DMS 273 treated with DMSO at 0.1 percent for 48 hours (cell line): ENCODE data around the gene NEAT1.

ENCODE experiments used
- DNase-seq: peaks from one replicate; lab custom pipeline; 2025; lab: John Stamatoyannopoulos, UW

The NEAT1 gene

DNA sequence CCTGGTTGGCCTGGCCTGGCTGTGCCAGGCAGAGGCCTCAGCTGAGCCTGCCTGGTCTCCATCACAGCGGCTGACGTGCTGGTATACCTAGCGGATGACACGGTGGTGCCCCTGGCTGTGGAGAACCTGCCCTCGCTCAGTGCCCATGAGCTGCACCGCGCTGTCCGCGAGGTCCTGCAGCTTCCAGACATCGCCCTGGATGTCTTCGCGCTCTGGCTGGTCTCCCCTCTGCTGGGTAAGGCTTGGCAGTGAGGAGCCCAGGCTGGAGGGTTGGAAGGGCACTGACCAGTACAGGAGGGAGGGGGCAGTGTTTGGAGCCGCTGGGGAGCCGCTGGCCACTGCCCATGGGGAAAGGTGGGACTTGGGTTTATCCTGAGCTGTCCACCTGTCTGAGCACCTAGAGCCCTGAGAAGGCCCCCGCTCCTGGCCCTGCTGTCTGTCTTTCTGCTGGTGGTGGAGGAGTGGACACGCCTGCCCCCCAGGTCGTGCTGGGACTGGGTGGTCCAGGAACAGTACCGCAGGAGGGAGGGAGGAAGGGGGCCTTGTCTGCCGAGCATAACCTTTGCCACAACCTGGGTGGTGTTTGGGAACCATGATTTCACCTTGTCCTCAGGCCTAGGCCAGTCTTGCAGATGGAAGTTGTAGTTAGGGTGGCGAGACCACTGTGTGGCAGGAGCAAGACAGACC, 33.2 kb upstream of the NEAT1 start:
- no peak for DNase-seq

DNA sequence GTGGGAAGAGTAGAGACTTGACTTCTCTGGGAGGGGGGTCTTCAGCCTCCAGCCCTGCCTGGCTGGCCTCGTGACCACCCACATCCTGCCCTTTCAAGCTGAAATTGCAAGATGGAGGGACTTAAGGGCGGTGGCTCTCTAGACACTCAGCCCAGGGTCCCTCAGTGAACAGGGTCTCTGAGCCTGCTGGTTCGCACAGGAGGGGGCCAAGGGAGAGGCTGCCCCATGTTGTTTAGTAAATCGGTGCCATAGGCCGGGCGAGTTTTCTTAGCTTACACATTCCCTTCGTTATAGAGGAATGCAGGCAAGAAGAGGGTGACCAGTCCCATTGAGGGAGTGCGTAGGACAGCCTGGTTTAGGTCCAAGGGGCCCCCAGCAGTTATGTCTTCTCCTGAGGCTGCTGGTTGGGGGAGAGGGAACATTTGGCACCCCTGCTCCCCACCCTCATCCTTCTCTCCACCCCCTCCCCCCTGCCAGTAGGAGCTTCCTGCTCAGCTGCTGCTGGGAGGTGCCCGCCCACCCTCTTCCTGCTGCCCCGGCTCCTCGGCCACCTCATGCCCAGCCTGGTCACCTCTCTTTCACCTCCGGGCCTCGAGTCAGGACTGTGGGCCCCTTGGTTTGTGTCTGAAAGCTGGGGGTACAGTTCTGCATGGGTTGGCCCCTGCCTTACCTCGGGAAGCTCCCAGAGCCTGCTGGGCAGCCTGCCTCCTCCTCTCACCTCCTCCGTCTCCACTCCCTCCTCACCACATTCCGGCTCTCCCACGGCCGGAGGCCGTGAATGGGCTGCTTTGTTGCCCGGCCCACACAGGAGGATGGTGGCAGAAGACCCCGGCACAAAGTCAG, 32.3 kb upstream of the NEAT1 start:
- DNase-seq: no peak

DNA sequence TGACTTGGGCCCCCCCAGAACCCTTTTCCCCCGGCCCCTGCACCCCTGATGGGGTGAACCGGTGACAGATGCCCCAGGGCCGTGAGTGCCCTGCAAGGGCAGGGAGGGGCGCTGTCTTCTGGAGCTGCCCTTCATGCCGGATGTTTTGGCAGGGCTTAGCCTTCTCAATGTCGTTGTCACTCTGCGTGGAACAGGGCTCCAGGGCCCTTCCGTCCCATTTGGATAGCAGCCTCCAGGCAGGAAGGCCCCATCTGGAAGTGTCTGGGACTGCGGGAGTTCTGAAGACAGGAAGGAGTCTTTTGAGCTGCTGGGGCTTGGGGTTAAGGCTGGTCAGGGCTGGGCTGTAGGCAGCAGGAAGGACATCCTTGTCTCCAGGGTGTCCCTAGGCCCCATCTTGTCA, 31.6 kb upstream of the NEAT1 start:
- no peak for DNase-seq

DNA sequence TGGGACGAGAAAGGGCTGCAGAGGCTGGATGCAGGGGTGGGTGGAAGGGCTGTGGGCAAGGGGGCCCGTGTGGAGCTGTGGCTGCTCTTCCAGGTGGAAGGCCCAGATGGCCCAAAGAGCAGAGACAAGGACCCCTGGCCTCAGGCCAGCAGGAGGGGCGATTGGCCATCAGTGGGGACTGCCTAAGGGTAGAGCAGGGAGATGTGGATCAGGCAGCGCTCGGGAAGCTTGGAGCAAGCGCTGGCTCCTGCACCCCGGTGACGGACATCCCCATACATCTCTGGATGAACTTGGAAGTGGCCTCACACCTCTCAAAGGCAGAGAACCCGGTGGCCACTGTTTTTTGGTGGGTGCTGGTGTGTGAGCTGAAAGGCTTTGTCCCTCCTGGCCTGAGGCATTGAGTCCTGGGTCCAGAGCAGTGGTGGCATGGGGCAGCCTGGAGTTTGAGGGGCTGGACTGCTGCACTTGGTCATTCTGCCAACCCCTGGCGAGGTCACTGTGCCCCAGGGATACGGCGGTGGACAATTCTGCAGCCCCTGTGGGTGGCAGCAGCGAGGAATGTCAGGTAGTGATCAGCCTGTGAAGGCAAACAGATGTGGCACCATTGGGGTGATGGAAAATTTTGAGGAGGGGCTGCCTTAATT, 30.3 kb upstream of the NEAT1 start:
- no peak for DNase-seq

DNA sequence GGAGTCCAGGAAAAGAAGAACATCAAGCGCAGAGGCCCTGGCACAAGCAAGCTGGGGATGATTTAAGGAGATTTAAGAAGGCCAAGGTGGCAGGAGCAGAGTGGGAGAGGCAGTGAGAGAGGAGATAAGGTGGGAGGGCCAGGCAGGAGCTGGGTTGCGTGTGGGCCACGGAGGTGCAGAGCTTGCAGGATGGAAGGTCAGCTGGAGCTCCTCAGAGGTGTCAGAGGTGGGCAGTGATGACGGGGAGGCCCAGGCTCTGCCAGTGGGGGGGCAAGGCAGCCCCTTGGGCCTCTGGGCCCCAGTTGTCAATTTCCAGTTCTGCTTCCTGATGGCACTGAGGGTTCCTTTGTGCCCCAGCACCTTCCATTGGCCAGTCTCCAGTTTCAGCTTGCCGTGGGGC, 29.7 kb upstream of the NEAT1 start:
- no peak for DNase-seq

DNA sequence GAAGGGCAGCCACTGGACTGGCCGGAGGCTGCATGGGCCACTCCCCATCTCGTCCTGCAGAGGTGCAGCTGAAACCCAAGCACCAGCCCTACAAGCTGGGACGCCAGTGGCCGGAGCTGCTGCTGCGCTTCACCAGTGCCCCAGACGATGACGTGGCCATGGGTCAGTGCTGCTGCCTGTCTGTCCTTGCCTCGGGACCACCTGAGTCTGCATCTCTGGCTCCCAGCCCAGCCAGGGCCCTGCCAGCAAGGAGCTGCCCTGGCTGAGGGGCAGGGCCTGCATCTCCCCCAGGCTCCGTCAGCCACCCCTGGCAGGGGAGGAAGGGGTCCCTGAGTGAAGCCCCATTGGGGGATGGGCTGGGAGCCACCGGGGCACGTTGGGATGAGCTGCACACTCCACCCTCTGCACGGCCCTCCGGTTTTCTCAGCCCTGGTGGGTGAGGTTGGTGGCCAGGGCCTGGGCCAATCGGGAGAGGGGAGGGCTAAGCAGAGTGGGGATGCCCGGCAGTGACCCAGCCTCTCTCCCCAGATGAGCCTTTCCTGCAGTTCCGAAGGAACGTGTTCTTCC, 29.0 kb upstream of the NEAT1 start:
- DNase-seq: no peak

DNA sequence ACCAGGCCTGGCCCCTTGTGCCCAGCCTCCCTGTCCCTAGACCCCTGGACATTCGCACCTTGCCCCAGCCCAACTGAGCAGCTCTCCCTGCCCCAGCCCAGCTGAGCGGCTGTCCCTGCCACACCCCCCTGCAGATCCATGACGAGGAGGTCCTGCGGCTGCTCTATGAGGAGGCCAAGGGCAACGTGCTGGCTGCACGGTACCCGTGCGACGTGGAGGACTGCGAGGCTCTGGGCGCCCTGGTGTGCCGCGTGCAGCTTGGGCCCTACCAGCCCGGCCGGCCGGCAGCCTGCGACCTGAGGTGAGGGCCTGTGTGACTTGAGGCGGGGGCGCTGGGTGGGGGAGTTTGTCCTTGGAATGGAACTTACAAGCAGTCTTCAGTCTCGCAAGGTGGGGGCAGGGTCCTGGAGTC, 28.5 kb upstream of the NEAT1 start:
- DNase-seq: no peak

DNA sequence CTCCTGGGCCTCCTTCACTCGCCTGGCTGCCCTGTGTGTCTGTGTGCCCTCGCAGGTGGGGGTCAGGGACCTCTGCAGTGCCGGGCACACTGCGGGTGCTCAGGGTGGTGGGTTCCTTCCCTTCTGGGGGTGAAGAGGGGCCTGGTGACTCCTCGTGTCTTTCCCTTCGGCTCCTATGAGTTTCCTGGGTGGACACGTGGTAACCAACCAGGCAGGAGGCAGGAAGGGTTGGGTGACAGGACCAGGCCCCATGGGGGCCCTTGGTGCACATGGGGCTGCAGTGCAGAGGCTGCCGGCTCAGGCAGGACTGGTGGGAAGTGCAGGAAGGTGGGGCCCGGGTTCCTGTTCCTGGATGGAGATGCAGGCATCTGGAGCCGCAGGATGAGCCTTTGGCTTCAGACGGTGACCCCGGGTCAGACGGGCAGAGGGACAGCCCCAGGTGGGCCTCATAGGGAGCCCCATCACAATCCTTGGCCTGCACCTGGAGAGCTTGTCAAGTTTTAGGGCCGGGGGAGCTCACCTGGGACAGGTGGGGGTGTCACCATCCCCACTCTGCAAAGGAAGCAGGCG, 26.6 kb upstream of the NEAT1 start:
- DNase-seq: no peak

DNA sequence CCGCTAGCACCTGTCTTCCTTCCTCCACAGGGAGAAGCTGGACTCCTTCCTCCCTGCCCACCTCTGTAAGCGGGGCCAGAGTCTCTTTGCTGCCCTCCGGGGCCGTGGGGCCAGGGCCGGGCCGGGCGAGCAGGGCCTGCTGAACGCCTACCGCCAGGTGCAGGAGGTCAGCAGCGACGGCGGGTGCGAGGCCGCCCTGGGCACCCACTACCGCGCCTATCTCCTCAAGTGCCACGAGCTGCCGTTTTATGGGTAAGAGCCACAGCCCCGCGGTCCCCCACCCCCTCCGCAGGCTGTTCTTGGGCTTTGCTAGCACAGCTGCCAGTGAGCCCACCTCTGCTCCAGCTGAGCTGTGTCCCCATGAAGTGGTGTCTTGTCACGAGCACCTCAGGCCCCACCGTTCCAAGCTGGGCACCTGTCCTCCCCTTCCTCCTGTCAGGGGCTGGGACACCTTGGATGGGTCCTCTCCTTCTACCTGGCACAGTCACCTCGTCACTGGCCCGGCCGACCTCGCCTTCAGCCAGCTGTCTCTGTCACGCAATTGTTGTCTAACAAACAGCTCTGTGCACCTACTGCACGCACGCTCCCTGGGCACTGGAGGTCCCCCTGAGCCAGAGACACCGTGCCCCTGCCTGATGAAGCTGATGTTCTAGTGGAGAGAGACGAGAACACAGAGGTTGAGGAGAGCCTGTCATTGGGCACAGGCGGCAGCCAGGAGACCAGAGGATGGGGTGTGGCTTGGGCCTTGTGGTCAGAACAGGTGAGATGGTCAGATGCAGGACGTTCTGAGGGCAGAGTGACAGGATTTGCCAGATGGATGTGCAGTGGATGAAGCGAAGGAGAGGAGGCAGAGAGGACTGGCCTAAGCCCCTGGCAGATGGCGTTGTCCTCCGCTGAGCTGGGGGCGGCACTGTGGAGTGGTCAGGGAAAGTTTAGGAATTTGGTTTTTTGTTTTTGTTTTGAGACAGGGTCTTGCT, 25.5 kb upstream of the NEAT1 start:
- DNase-seq: no peak

DNA sequence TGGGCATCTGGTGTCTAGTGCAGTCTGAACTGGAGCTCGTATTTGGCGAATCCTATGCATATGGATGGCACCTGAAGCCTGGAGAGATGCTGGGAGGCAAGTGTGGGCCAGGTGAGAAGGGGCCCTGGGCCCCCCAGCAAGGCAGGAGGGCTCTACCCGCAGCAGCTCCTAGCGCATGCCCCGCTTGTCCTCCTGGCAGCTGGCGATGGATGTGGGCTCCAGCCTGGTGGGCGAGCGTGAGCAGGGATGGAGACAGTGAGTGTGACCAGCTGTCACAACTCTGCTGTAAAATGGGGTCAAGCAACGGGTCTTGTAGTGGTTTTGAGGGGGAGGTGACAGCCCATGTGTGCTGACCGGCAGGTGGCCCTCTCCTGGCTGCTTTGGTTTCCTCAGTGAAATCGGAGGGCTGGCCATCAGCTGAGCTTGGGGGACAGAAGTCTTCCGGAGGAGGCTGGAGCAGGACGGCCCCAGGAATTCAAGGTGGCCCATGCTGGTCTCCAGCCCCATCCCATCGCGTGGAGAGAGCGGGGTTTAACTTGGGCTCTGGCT, 24.2 kb upstream of the NEAT1 start:
- no peak for DNase-seq

DNA sequence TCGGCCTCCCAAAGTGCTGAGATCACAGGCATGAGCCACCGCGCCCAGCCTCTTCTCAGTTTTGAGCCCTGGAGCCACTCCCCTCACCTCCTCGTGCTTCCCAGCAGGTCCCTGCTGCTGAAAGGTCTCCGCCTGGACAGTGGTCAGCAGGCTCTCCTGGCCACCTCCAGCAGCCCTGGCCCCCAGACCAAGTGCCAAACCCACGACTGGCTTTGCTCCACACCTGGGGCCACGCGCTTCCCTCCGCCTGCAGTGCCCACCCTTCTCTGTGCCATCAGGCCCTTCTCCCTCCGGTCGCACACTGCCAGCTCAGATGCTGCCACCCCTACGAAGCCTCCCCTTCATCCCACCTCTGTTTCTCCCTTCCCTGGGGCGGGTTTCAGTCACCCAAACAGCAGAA, 23.3 kb upstream of the NEAT1 start:
- no peak for DNase-seq

DNA sequence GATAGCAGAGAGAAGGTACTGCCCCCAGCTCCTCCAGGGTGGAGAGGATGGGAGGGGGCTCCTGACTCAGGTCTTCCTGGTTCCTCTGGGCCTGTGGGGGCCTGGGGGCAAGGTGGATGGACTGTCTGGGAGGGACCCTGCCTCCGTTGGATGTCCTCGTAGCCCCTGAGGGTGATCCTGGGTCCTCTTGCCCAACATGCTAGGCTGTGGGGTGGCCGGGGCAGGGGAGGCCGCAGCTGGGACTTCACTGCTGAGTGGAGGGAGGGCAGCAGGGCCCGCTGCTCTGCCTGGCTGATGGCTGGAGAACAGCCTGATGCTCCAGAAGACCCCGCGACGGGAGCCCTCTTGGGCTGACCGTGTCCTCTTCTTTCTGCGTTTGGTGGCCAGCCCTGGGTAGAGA, 22.8 kb upstream of the NEAT1 start:
- no peak for DNase-seq

DNA sequence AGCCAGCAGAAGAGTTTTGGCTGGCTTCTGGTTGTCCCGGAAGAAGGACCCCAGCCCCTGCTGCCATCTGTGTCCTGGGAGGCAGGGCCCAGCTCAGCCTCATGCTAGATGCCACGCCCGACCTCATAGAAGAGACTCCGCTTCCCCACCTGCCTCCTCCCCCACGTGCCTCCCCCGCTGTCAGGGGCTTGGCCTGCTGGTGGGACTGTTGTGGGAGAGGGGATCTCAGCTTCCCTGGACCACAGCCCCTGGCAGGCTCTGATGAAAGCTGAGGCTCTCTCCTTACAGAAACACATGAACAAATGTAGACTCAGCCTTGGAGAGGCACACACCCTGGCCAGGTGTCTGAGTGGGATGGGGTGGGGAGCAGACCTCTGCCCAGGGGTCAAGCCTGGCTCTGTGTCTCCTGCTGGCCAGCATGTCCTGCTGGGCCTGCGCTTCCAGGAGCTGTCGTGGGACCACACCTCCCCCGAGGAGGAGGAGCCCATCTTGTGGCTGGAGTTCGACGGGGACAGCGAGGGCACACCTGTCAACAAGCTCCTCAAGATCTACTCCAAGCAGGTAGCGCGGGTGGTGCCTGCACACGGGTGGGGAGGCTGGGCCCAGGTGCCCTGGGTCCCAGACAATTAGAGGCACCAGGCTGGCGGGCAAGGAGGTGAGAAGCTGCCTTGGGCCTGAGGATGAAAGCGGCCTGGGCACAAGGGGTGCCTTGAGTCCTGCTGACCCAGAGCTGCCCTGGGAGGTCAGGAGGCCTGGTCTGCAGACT, 22.1 kb upstream of the NEAT1 start:
- DNase-seq: no peak

DNA sequence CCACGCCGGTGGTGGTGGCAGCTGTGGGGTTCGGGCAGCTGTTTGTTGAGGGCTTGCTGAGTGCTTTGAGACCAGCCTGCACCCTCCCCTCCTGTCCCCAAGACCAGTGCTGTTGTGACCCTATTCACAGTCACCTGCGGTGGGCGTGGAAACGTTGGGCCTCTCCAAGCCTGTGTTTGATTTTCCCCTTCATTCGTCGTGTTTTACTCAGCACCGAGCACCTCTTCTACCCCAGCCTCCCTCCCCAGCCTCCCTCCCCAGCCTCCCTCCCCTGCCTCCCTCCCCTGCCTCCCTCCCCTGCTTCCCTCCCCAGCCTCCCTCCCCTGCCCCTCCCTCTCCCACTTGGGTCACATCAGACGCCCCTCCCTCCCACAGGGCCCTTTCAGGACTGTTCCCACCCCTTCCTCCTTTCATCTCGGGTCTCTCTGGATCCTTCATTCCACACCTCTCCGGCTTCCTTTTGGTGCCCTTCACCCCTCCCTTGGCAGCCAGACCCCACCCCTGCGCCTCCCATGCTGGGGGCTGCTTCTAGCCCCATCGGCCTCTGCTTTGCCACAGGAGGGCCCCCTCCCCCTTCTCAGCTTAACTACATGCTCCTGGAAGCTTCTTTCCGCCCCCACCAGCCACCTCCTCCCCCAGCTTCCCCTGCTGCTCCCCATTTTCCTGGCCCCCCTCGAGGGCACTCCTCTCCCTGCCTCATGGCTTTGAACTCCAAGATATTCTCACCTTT, 21.4 kb upstream of the NEAT1 start:
- DNase-seq: no peak

DNA sequence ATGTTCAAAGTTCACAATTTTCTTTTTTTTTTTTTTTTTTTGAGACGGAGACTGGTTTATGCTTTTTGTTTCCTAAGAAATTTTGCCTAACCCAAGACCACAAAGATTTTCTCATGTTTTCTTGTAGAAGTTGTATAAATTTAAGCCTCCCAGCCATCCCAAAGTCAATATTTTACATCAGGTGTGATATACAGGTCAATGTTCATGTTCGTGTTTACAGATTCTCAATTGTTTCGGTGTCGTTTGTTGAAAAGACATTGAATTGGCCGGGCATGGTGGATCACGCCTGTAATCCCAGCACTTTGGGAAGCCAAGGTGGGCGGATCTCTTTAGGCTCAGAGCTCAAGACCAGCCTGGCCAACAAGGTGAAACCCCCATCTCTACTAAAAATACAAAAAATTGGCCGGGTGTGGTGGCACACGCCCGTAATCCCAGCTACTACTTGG, 20.8 kb upstream of the NEAT1 start:
- no peak for DNase-seq

DNA sequence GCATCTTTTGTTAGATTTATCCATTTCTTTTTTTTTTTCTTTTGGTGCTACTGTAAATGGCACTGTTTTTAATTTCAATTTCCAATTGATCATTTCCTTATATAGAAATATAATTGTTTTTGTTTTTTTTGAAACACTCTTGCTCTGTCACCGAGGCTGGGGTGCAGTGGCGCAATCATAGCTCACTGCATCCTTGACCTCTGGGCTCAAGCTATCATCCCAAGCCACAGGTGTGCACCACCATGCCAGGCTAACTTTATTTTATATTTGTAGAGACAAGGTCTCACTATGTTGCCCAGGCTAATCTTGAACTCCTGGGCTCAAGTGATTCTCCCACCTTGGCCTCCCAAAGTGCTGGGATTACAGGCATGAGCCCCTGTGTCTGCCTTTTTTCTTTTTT, 19.8 kb upstream of the NEAT1 start:
- no peak for DNase-seq

DNA sequence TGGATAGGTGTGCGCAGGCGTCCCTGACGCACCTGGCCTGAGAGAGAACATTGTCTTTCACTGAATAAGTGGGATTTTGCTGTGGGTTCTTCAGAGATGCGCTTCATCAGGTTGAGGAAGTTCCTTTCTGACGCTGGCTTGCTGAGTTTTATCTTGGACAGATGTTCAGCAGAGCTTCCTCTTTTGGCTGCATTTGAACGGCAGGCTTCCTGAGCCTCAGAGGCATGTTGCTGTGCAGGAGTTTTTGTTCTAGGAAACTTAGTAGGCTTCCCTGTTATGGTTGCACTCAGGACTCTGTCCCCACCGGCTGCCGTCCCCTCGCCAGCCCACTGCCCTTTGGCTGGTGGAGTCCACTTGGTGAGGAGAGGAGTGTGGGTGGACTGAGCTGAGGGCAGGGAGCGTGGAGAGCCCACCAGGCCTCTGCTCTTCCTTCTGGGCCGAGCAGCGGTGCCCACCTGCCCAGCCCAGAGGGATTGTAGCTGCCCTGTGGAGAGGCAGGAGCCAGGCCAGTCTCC, 18.9 kb upstream of the NEAT1 start:
- no peak for DNase-seq

DNA sequence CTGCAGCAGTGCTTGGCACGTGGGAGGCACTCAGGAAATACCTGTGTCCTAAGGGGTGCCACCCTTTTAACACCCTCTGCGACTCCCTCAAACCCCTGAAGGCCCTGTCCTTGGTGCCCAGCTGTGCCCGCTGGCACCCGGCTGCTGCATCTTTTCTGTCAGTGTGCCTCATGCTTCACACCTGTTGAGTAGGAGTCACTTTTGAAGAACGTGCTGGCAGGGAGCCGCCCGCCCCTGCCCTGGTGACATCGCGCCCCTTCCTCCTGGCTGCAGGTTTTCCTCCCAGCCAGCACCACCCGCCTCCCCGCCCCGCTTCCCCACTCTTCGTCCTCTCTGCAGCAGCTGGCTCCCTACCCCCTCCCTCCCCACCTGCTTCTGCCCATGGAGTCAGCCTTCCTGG, 18.4 kb upstream of the NEAT1 start:
- no peak for DNase-seq

DNA sequence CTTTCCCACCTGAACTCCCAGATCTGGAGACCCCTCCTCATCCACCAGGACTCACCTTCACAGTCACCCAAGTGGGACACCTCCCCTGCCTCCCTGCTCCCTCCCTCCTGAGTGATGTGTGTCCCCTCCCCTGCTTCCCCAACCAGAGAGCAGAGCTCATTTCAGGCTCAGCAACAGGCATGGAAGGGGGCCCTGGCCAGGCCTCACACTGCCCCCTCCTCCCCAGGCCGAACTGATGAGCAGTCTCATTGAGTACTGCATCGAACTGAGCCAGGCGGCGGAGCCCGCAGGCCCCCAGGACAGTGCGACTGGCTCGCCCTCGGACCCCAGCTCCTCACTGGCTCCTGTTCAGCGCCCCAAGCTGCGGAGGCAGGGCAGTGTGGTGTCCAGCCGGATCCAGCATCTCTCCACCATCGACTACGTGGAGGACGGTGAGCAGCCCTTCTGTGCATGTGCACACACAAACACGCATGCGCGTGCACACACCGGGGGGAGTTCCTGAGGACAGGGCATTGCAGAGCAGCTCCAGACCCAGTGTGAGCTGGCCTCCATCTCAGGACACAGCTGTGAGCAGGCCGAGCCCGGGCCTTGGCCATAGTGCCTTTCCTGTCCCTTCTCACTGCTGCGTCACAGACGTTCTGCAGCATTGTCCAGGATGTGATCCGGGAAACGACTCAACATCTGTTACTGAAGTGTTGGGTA, 17.8 kb upstream of the NEAT1 start:
- no peak for DNase-seq
